Spinal cord (tissue), 10 donors: ENCODE measurements around the gene SLC48A1. TPM values are rescaled to one million over a fixed set of nuclear protein-coding genes. Genes with fewer than 3 reads are reported as not detected.

Source experiments
- DNase-seq, 6 donors: peaks; one replicate each; pipeline versions ENCODE4 v3.0.0 to v3.0.0-alpha.2; 2013 to 2015; ENCODE audit warnings: low spot score in 6 of 6, low read depth in 4 of 6
- H3K27ac ChIP-seq: one replicate; pipeline ENCODE4 v1.5.1; 2013; ENCODE audit warnings: low read depth, low read length, control low read depth
- H3K27me3 ChIP-seq: one replicate; pipeline ENCODE4 v1.6.1; 2013; ENCODE audit warnings: low read length; ENCODE audit not compliant: control insufficient read depth, insufficient read depth
- H3K36me3 ChIP-seq: one replicate; pipeline ENCODE4 v1.6.1; 2013; ENCODE audit warnings: low read length; ENCODE audit not compliant: control insufficient read depth, insufficient read depth
- H3K4me1 ChIP-seq: one replicate; pipeline ENCODE4 v1.6.1; 2013; ENCODE audit warnings: low read length; ENCODE audit not compliant: control insufficient read depth, insufficient read depth
- H3K4me3 ChIP-seq: one replicate; pipeline ENCODE4 v1.5.1; 2013; ENCODE audit warnings: low read depth, low read length, control low read depth
- H3K9me3 ChIP-seq: one replicate; pipeline ENCODE4 v1.6.1; 2013; ENCODE audit warnings: low read length; ENCODE audit not compliant: control insufficient read depth, insufficient read depth
- WGBS: methylation state at CpG from one replicate; pipeline ENCODE4 v1.1.5; 2013; ENCODE audit warnings: missing lambda C conversion rate; ENCODE audit not compliant: insufficient coverage; 5-methylcytosine and 5-hydroxymethylcytosine counted together
- polyA plus RNA-seq, 2 donors: library from polyadenylated mRNA; unstranded; fragments of 120-200 nt; gene quantifications; one replicate each; pipeline ENCODE4 v1.2.1, GENCODE V29; 2013; ENCODE audit not compliant: insufficient read length in 2 of 2
- total RNA-seq, 2 donors: library from RNA; depleted of rRNA in 1 of 2; stranded (reverse); fragments of 120-200 nt in 1 of 2; fragments of >200 nt in 1 of 2; gene quantifications; one replicate each; pipeline versions ENCODE4 v1.2.3 to v1.2.4, GENCODE V29; 2013 to 2014
- donor health status: healthy.

The SLC48A1 gene
- total and polyA plus RNA-seq, 4 donors, result 19.3 to 45.1 (median 34.1) TPM

GRCh38 chr12:47787596-47788319, 14.7 kb downstream of the SLC48A1 start:
- H3K9me3 ChIP-seq, result no peaks in the 10 kb centered on the region
- peaks cover 2% of the 10 kb centered on the region for H3K4me1 ChIP-seq
- 60% methylated on average over 14 of the region's 14 CpGs for WGBS
- H3K27me3 ChIP-seq, result no peaks in the 10 kb centered on the region
- no peak overlapping the region for H3K27ac ChIP-seq
- DNase-seq, result no peak
- H3K36me3 ChIP-seq, result peaks cover 95% of the 10 kb centered on the region
- H3K4me3 ChIP-seq, result no peak overlapping the region

GRCh38 chr12:47789141-47789540, 16.1 kb downstream of the SLC48A1 start:
- H3K27ac ChIP-seq, result no peak overlapping the region
- no peaks in the 10 kb centered on the region for H3K27me3 ChIP-seq
- H3K4me3 ChIP-seq, result no peak overlapping the region
- DNase-seq, result no peak
- no peaks in the 10 kb centered on the region for H3K4me1 ChIP-seq
- H3K36me3 ChIP-seq, result peaks cover 91% of the 10 kb centered on the region
- no peaks in the 10 kb centered on the region for H3K9me3 ChIP-seq
- 98% methylated on average over 5 of the region's 5 CpGs for WGBS

- H3K9me3 ChIP-seq, result no peaks in the 10 kb centered on the region
These were observed 16.9 kb downstream of the SLC48A1 start for GRCh38 chr12:47789712-47790489.

GRCh38 chr12:47790676-47791350, 17.8 kb downstream of the SLC48A1 start:
- Histone ChIP-seq H3K27me3 (no peaks in the 10 kb centered on the region), H3K4me3 (no peak overlapping the region), H3K9me3 (no peaks in the 10 kb centered on the region), H3K36me3 (peaks cover 91% of the 10 kb centered on the region), H3K27ac (no peak overlapping the region), H3K4me1 (no peaks in the 10 kb centered on the region)
- no peak for DNase-seq
- 90% methylated on average over 19 of the region's 20 CpGs for WGBS

More at GRCh38 chr12:47789712-47790489, 16.9 kb downstream of the SLC48A1 start:
- Histone ChIP-seq H3K4me3 (no peak overlapping the region), H3K4me1 (no peaks in the 10 kb centered on the region), H3K27me3 (no peaks in the 10 kb centered on the region), H3K36me3 (peaks cover 91% of the 10 kb centered on the region), H3K27ac (no peak overlapping the region)
- DNase-seq, result no peak
- WGBS, result 96% methylated on average over 19 of the region's 22 CpGs

- Histone ChIP-seq H3K4me1 (no peaks in the 10 kb centered on the region), H3K27ac (no peak overlapping the region), H3K9me3 (no peaks in the 10 kb centered on the region), H3K27me3 (no peaks in the 10 kb centered on the region), H3K4me3 (no peak overlapping the region), H3K36me3 (peaks cover 91% of the 10 kb centered on the region)
- no peak for DNase-seq
- 94% methylated on average over 14 of the region's 14 CpGs for WGBS
These were observed 18.3 kb downstream of the SLC48A1 start for GRCh38 chr12:47791351-47791746.

DNA sequence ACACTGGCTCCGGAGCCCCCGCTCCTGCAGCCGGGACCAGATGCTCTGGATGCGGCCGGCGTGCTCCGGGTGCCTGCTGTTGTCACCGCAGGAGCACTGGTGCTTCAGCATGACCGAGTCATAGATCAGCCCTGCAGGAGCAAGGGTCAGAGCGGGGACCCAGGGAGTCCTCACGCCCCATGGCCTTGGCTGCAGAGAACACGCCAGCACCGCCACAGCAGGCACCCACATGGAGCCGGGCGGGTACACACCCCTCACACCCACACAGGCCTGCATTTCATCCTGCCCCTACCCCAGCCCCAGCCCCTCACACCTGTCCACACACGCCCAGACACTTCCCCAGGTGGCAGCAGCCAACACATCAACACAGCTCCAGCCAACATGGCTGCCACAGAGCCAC, 18.8 kb downstream of the SLC48A1 start:
- WGBS, result 89% methylated on average over 14 of the region's 16 CpGs
- Histone ChIP-seq H3K4me1 (no peaks in the 10 kb centered on the region), H3K27me3 (no peaks in the 10 kb centered on the region), H3K36me3 (peaks cover 91% of the 10 kb centered on the region), H3K4me3 (no peak overlapping the region), H3K9me3 (no peaks in the 10 kb centered on the region), H3K27ac (no peak overlapping the region)
- DNase-seq, result no peak

DNA sequence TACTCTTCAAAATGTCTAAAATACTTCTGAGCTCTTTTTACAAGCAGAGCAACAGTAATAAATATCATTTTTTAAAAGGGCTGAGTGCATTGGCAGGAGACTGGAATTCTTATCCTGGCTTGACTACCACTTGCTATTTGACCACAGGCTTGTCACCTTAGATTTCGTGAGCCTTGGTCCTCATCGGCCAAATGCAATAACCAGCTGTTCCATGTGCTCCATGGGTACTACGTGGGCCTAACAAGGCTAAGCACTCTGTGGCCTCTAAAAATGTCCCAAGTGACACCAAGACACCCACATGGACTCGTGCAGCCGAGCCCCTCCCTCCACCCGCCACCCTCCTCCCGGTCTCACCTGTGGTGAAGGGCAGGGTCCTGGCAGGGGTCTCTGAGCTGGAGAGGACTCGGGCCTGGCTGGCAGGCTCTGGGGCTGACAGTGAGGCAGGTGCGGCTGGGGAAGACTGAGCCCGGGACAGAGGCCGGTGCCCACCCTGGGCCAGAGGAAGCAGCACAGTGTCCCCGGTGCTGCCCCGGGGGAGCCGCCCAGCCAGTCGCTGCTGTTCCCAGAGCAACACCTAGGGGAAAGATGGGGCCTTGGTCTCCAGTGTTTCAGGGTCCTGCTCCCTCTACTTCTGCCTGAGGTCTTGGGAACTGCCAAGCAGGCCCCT, 20.1 kb downstream of the SLC48A1 start:
- DNase-seq, result no peak
- 92% methylated on average over 11 of the region's 15 CpGs for whole genome bisulfite sequencing
- H3K36me3 ChIP-seq, result peaks cover 91% of the 10 kb centered on the region

GRCh38 chr12:47794679-47795078, 21.6 kb downstream of the SLC48A1 start:
- no peak overlapping the region for H3K4me3 ChIP-seq
- H3K27me3 ChIP-seq, result no peaks in the 10 kb centered on the region
- no peak overlapping the region for H3K27ac ChIP-seq
- 100% methylated on average over 3 of the region's 9 CpGs for WGBS
- DNase-seq, result no peak
- H3K36me3 ChIP-seq, result peaks cover 91% of the 10 kb centered on the region
- H3K4me1 ChIP-seq, result peaks cover 13% of the 10 kb centered on the region
- no peaks in the 10 kb centered on the region for H3K9me3 ChIP-seq

More for the DNA sequence above, 20.1 kb downstream of the SLC48A1 start:
- Histone ChIP-seq H3K4me1 (no peaks in the 10 kb centered on the region), H3K27ac (no peak overlapping the region), H3K4me3 (no peak overlapping the region), H3K9me3 (no peaks in the 10 kb centered on the region), H3K27me3 (no peaks in the 10 kb centered on the region)

DNA sequence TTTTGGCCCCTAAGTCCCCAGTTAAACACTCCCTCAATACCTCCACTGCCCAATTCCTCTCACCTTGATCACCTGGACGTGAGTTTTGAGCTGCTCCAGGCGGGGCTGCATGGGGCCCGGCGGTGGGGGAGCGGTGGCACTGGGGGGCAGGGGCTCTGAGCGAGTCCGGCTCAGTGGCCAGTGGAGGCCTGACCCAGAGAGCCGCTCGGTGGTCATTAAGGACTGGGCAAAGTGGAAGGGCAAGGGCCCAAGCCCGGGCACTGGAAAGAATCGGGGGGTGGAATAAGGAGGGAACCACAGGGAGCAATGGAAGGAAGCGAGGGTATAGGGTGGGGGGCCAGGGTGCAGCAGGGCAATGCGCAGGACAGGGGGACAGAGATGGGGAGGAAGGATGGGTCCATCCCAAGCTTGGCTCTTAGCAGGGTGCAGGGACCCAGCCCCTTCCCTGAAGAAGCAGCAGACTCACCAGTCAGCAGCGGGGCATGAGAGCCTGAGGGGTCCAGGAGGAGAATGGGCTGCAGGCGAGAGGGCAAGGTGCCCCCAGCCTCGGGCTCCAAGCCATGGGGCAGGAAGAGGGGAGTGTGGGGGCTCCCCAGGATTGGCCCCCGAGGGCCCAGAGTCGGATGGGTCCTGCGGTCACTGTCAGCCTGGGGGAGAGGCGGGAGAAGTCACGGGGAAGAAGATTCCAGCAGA, 22.2 kb downstream of the SLC48A1 start:
- H3K27me3 ChIP-seq, result no peaks in the 10 kb centered on the region
- H3K36me3 ChIP-seq, result peaks cover 87% of the 10 kb centered on the region
- H3K4me3 ChIP-seq, result no peak overlapping the region
- 96% methylated on average over 20 of the region's 21 CpGs for WGBS
- H3K4me1 ChIP-seq, result peaks cover 18% of the 10 kb centered on the region
- no peaks in the 10 kb centered on the region for H3K9me3 ChIP-seq
- H3K27ac ChIP-seq, result no peak overlapping the region
- no peak for DNase-seq
